Neuronal stem cell (in vitro differentiated cells): ENCODE results near the gene DVL2.
A peak's percentile ranks its signal among the peaks of the same experiment; 100 is the strongest.

Source experiments
- DNase-seq: peaks from one replicate; pipeline ENCODE4 v3.0.0-alpha.2; 2013; ENCODE audit warnings: low spot score
- H2AFZ ChIP-seq: one replicate; pipeline ENCODE4 v1.6.1; 2013; ENCODE audit warnings: mild to moderate bottlenecking, low read length, inconsistent platforms
- H2AK5ac ChIP-seq: 2 replicates; pipeline ENCODE4 v1.6.1; 2013; ENCODE audit warnings: low read depth, mild to moderate bottlenecking, inconsistent platforms, low read length, moderate library complexity, mixed read lengths
- H2BK120ac ChIP-seq: 2 replicates; pipeline ENCODE4 v1.6.1; 2013; ENCODE audit warnings: low read depth, mild to moderate bottlenecking, inconsistent platforms, low read length, moderate library complexity, mixed read lengths
- H2BK12ac ChIP-seq: one replicate; pipeline ENCODE4 v1.6.1; 2013; ENCODE audit warnings: low read length, inconsistent platforms
- H2BK15ac ChIP-seq: 2 replicates; pipeline ENCODE4 v1.6.1; 2013; ENCODE audit warnings: mild to moderate bottlenecking, low read length, inconsistent platforms, mixed read lengths
- H2BK5ac ChIP-seq: one replicate; pipeline ENCODE4 v1.6.1; 2013; ENCODE audit warnings: inconsistent platforms, mild to moderate bottlenecking, low read length, moderate library complexity
- H3K14ac ChIP-seq: one replicate; pipeline ENCODE4 v1.6.1; 2013; ENCODE audit warnings: low read length, inconsistent platforms
- H3K18ac ChIP-seq: 2 replicates; pipeline ENCODE4 v1.6.1; 2013; ENCODE audit warnings: low read length, inconsistent platforms
- H3K23ac ChIP-seq: 2 replicates; pipeline ENCODE4 v1.6.1; 2013; ENCODE audit warnings: low read depth, mild to moderate bottlenecking, mixed read lengths, low read length, inconsistent platforms; ENCODE audit not compliant: poor library complexity
- H3K27ac ChIP-seq: replicated peaks from 3 replicates; pipeline ENCODE4 v1.5.1; 2013; ENCODE audit warnings: low read length, inconsistent platforms
- H3K27me3 ChIP-seq, 3 experiments: 2 replicates each; pipeline ENCODE4 v1.6.1; 2013; ENCODE audit warnings: low read length in 3 of 3, mild to moderate bottlenecking in 2 of 3, inconsistent platforms in 1 of 3, low read depth in 1 of 3, mixed read lengths in 1 of 3, moderate library complexity in 1 of 3; ENCODE audit not compliant: control insufficient read depth in 3 of 3, insufficient read depth in 3 of 3
- H3K36me3 ChIP-seq, 2 donors: replicated peaks in 1 of 2; 2 replicates each; pipeline ENCODE4 v1.6.1; 2013; ENCODE audit warnings: low read length in 2 of 2; ENCODE audit not compliant: control insufficient read depth in 2 of 2, insufficient read depth in 2 of 2
- H3K4ac ChIP-seq: 2 replicates; pipeline ENCODE4 v1.6.1; 2013; ENCODE audit warnings: inconsistent platforms, mild to moderate bottlenecking, low read length, moderate library complexity
- H3K4me1 ChIP-seq, 2 donors: 1 replicate in 1 of 2; 2 replicates in 1 of 2; pipeline ENCODE4 v1.6.1; 2013; ENCODE audit warnings: low read length in 2 of 2, low read depth in 1 of 2; ENCODE audit not compliant: control insufficient read depth in 2 of 2, insufficient read depth in 1 of 2
- H3K4me2 ChIP-seq: one replicate; pipeline ENCODE4 v1.6.1; 2013; ENCODE audit warnings: mild to moderate bottlenecking, low read length, inconsistent platforms; ENCODE audit not compliant: insufficient read depth, poor library complexity, severe bottlenecking
- H3K4me3 ChIP-seq, 2 donors: 2 replicates each; pipeline ENCODE4 v1.5.1; 2013; ENCODE audit warnings: low read length in 2 of 2, mild to moderate bottlenecking in 2 of 2, inconsistent platforms in 1 of 2, moderate library complexity in 1 of 2
- H3K79me1 ChIP-seq: one replicate; pipeline ENCODE4 v1.6.1; 2013; ENCODE audit warnings: low read depth, mild to moderate bottlenecking, inconsistent platforms, low read length, moderate library complexity
- H3K9ac ChIP-seq: one replicate; pipeline ENCODE4 v1.6.1; 2013; ENCODE audit warnings: mild to moderate bottlenecking, low read depth, low read length, inconsistent platforms; ENCODE audit not compliant: poor library complexity
- H3K9me3 ChIP-seq, 2 donors: replicated peaks in 1 of 2; 2 replicates each; pipeline versions ENCODE3 to v1.6.1; 2013; ENCODE audit warnings: low read length in 2 of 2, mild to moderate bottlenecking in 2 of 2, inconsistent platforms in 1 of 2, low read depth in 1 of 2, mixed read lengths in 1 of 2, moderate library complexity in 1 of 2; ENCODE audit not compliant: control insufficient read depth in 2 of 2, insufficient read depth in 1 of 2
- H4K8ac ChIP-seq: one replicate; pipeline ENCODE4 v1.6.1; 2013; ENCODE audit warnings: low read depth, mild to moderate bottlenecking, inconsistent platforms, low read length, moderate library complexity
- H4K91ac ChIP-seq: one replicate; pipeline ENCODE4 v1.6.1; 2013; ENCODE audit warnings: low read length, low read depth, mild to moderate bottlenecking, inconsistent platforms; ENCODE audit not compliant: poor library complexity
- WGBS, 2 donors: extraction: QIAGEN DNeasy Blood & Tissue Kit; methylation state at CpG; one replicate each; pipeline ENCODE4 v1.1.7; 2013; ENCODE audit warnings: missing lambda C conversion rate in 2 of 2, mixed read lengths in 1 of 2; ENCODE audit not compliant: insufficient read length in 2 of 2, insufficient replicate concordance in 1 of 2; ENCODE audit errors: extremely low coverage in 2 of 2; 5-methylcytosine and 5-hydroxymethylcytosine counted together

DVL2 gene

GRCh38 chr17:7205561-7205960, 28.8 kb downstream of the DVL2 start:
- Histone ChIP-seq H3K4me2 (peak overlapping the region; percentile 71), H2BK5ac (no peak overlapping the region), H3K4me3 (peak overlapping the region; percentile 41 to 44), H3K9ac (no peak overlapping the region), H3K36me3 (peaks cover 21 to 37% of the 10 kb centered on the region in 2 donors), H2BK12ac (no peak overlapping the region), H3K14ac (no peak overlapping the region), H3K18ac (no peak overlapping the region), H2BK15ac (no peak overlapping the region), H3K9me3 (peaks cover 0 to 3% of the 10 kb centered on the region in 2 donors), H3K4ac (no peak overlapping the region), H4K91ac (no peak overlapping the region), H2AK5ac (no peak overlapping the region), H3K27ac (peak overlapping the region; percentile 95), H3K79me1 (peaks cover 8% of the 10 kb centered on the region), H2BK120ac (no peak overlapping the region), H2AFZ (peak overlapping the region; percentile 88), H4K8ac (no peak overlapping the region), H3K23ac (no peak overlapping the region), H3K4me1 (peaks cover 36 to 37% of the 10 kb centered on the region in 2 donors), H3K27me3 (no peaks in the 10 kb centered on the region)
- no peak for DNase-seq
- no CpG with 5 or more reads among the region's 15 CpGs for WGBS, 2 donors

DNA sequence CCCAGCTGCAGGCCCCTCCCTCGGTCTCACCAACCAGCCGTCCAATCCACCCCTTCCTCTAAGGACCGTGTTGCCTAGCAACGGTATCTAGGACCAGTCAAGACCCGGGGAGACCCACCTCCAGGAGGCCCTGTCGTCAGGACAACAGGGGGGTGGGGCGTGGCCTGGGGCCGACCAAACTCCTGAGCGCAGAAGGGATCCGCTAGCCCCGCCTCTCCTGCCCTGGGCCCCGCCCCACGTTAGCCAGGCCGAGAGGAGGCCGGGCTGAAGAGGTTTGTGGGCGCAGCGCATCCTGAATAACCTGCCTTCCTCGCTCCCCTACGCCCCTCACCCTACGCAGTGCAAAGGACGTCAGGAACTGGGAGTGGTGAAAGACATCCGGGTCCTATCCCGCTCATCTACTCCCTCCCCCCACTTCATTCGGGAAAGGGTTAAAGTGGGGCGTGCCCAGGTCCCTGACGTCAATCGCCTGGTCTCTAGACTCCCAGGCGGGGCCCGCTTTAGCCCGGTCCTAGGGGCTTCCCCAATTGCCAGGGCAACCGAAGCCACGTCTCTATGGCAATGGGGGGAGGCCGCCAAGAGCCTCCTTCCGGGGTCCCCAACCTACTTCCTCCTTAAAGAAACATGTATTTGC, 29.4 kb downstream of the DVL2 start:
- no peak overlapping the region for H2BK120ac ChIP-seq
- H2BK15ac ChIP-seq, result no peak overlapping the region
- peak overlapping the region; percentile 86 for H3K18ac ChIP-seq
- H3K27ac ChIP-seq, result peak overlapping the region; percentile 95
- peak overlapping the region; percentile 17 for H3K9ac ChIP-seq
- peak overlapping the region; percentile 88 for H2AFZ ChIP-seq
- H4K91ac ChIP-seq, result no peak overlapping the region
- no peak overlapping the region for H2BK12ac ChIP-seq
- no peak overlapping the region for H3K4ac ChIP-seq
- no peak overlapping the region for H4K8ac ChIP-seq
- peak overlapping the region; percentile 71 for H3K4me2 ChIP-seq
- H3K27me3 ChIP-seq, result no peaks in the 10 kb centered on the region
- peaks cover 36% of the 10 kb centered on the region in 2 donors for H3K4me1 ChIP-seq
- H3K79me1 ChIP-seq, result peaks cover 8% of the 10 kb centered on the region
- H3K23ac ChIP-seq, result no peak overlapping the region
- H3K14ac ChIP-seq, result no peak overlapping the region
- WGBS, 2 donors, result no CpG with 5 or more reads among the region's 34 CpGs
- H3K4me3 ChIP-seq, result peak overlapping the region; percentile 41 to 89
- no peak overlapping the region for H2AK5ac ChIP-seq
- H2BK5ac ChIP-seq, result peak overlapping the region; percentile 19
- peaks cover 21 to 41% of the 10 kb centered on the region in 2 donors for H3K36me3 ChIP-seq
- DNase-seq, result peak; percentile 96
- peaks cover 0 to 3% of the 10 kb centered on the region in 2 donors for H3K9me3 ChIP-seq

- DNase-seq, result no peak
- H3K4me1 ChIP-seq, result peaks cover 36% of the 10 kb centered on the region in 2 donors
- H2AFZ ChIP-seq, result peak overlapping the region; percentile 88
- no CpG with 5 or more reads among the region's 15 CpGs for WGBS, 2 donors
- H3K18ac ChIP-seq, result peak overlapping the region; percentile 95
- H3K23ac ChIP-seq, result peak overlapping the region; percentile 81
- peak overlapping the region; percentile 71 for H3K4me2 ChIP-seq
- peaks cover 8% of the 10 kb centered on the region for H3K79me1 ChIP-seq
- peaks cover 0 to 3% of the 10 kb centered on the region in 2 donors for H3K9me3 ChIP-seq
- peak overlapping the region; percentile 65 for H3K9ac ChIP-seq
- no peaks in the 10 kb centered on the region for H3K27me3 ChIP-seq
- H2AK5ac ChIP-seq, result peak overlapping the region; percentile 95
- H2BK5ac ChIP-seq, result peak overlapping the region; percentile 19
- H2BK120ac ChIP-seq, result no peak overlapping the region
- no peak overlapping the region for H4K8ac ChIP-seq
- H4K91ac ChIP-seq, result peak overlapping the region; percentile 77
- peak overlapping the region; percentile 96 for H2BK12ac ChIP-seq
- no peak overlapping the region for H3K14ac ChIP-seq
- H3K4ac ChIP-seq, result peak overlapping the region; percentile 78
- peak overlapping the region; percentile 95 for H3K27ac ChIP-seq
- H2BK15ac ChIP-seq, result no peak overlapping the region
- H3K4me3 ChIP-seq, result peak overlapping the region in 1 of 2 donors; percentile 41
- peaks cover 21 to 43% of the 10 kb centered on the region in 2 donors for H3K36me3 ChIP-seq
These were observed 30.0 kb downstream of the DVL2 start for GRCh38 chr17:7204336-7204735.

DNA sequence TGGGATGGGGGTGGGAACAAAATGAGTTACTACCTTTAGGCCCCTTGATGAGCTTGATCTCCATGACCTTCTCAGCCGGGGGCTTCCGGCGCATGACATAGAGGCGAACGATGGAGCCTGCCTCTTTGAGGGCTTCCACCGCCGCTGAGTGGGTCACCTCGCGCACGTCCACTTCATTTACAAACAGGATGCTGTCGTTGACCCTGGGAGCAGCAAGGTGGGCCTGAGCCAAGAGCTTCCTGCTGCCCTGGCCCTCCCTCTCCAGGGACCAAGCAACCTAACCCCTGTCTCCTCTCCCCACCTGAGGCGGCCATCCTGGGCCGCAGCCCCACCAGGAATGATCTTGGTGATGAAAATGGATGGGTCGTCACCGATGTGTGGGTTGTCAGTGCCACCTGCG, 30.9 kb downstream of the DVL2 start:
- DNase-seq, result no peak
- WGBS, 2 donors, result no CpG with 5 or more reads among the region's 16 CpGs
- peak overlapping the region; percentile 12 for H2BK12ac ChIP-seq
- no peak overlapping the region for H3K4me2 ChIP-seq
- no peak overlapping the region for H3K23ac ChIP-seq
- H3K4me3 ChIP-seq, result no peak overlapping the region
- H2BK120ac ChIP-seq, result no peak overlapping the region
- H3K9me3 ChIP-seq, result peaks cover 0 to 1% of the 10 kb centered on the region in 2 donors
- no peak overlapping the region for H2BK15ac ChIP-seq
- H4K8ac ChIP-seq, result no peak overlapping the region
- H3K4ac ChIP-seq, result no peak overlapping the region
- H3K27me3 ChIP-seq, result no peaks in the 10 kb centered on the region
- H3K27ac ChIP-seq, result no peak overlapping the region
- no peak overlapping the region for H3K18ac ChIP-seq
- H2BK5ac ChIP-seq, result peak overlapping the region; percentile 19
- no peak overlapping the region for H3K14ac ChIP-seq
- no peak overlapping the region for H2AK5ac ChIP-seq
- peaks cover 8% of the 10 kb centered on the region for H3K79me1 ChIP-seq
- no peak overlapping the region for H3K9ac ChIP-seq
- no peak overlapping the region for H4K91ac ChIP-seq
- H3K36me3 ChIP-seq, result peaks cover 21 to 47% of the 10 kb centered on the region in 2 donors
- H2AFZ ChIP-seq, result no peak overlapping the region
- H3K4me1 ChIP-seq, result peaks cover 26 to 28% of the 10 kb centered on the region in 2 donors
